AG04450 (cell line): ENCODE data around the gene UROC1. TPM values are rescaled to one million over a fixed set of nuclear protein-coding genes. Genes with fewer than 3 reads are reported as not detected.

Source experiments
- CTCF ChIA-PET: fragments of 300-600, 350-600 bp; formaldehyde crosslinking; extraction: SDS; loops from one replicate; lab custom pipeline; 2022; ENCODE audit warnings: antibody characterized with exemption, inconsistent platforms; lab: Charles Lee
- POLR2A ChIA-PET: fragments of 350-600 bp; formaldehyde crosslinking; extraction: SDS; loops from one replicate; lab custom pipeline; 2021; ENCODE audit warnings: antibody characterized with exemption, inconsistent platforms; lab: Yijun Ruan, JAX
- DNase-seq: peaks from one replicate; pipeline ENCODE4 v3.0.0-alpha.2; 2011; ENCODE audit warnings: low read depth, low spot score
- H3K27ac ChIP-seq: one replicate; pipeline ENCODE4 v1.5.1; 2012; ENCODE audit warnings: low read depth, low read length, control low read depth
- H3K27me3 ChIP-seq: one replicate; pipeline ENCODE4 v1.6.0; 2012; ENCODE audit warnings: low read length; ENCODE audit not compliant: control insufficient read depth, insufficient read depth
- H3K4me3 ChIP-seq: 2 replicates; pipeline ENCODE4 v1.5.1; 2011; ENCODE audit warnings: mild to moderate bottlenecking, low read depth, low read length, control low read depth
- H3K9me3 ChIP-seq: 2 replicates; pipeline ENCODE4 v1.5.1; 2012; ENCODE audit warnings: low read length; ENCODE audit not compliant: control insufficient read depth, insufficient read depth
- CTCF ChIP-seq: IDR thresholded peaks from 2 replicates; pipeline ENCODE4 v1.5.1; 2011; ENCODE audit warnings: low read depth, low read length, control low read depth, inconsistent platforms
- polyA plus RNA-seq: library from polyadenylated mRNA; depleted of rRNA; stranded (reverse); fragments of >200 nt; gene quantifications from 2 replicates; pipeline ENCODE4 v1.2.3, GENCODE V29; 2011

UROC1 gene
- polyA plus RNA-seq, 1 experiment = not detected

- no peak overlapping the region for H3K27ac ChIP-seq
- H3K4me3 ChIP-seq = no peak overlapping the region
- POLR2A ChIA-PET = no interaction called here
- no peak for DNase-seq
- TF ChIP-seq CTCF = no peak
- no peaks in the 10 kb centered on the region for H3K27me3 ChIP-seq
- CTCF ChIA-PET = no interaction called here
- H3K9me3 ChIP-seq = no peaks in the 10 kb centered on the region; the same call in 1 of the 2 replicates
Observed at GRCh38 chr3:126465928-126466544, 51.5 kb downstream of the UROC1 start.

- H3K27me3 ChIP-seq = no peaks in the 10 kb centered on the region
- H3K4me3 ChIP-seq = no peak overlapping the region
- no peak for TF ChIP-seq CTCF
- no peak overlapping the region for H3K27ac ChIP-seq
- no peak for DNase-seq
- CTCF ChIA-PET = no interaction called here
- POLR2A ChIA-PET = no interaction called here
- no peaks in the 10 kb centered on the region; the same call in 1 of the 2 replicates for H3K9me3 ChIP-seq
Observed at GRCh38 chr3:126464997-126465396, 52.6 kb downstream of the UROC1 start.

GRCh38 chr3:126464494-126464893 lies 53.1 kb downstream of the UROC1 start:
- ChIA-PET CTCF (no interaction called here), POLR2A (no interaction called here)
- Histone ChIP-seq H3K27ac (no peak overlapping the region), H3K27me3 (no peaks in the 10 kb centered on the region), H3K9me3 (no peaks in the 10 kb centered on the region; the same call in 1 of the 2 replicates), H3K4me3 (no peak overlapping the region)
- DNase-seq = no peak
- no peak for TF ChIP-seq CTCF

GRCh38 chr3:126464093-126464492 lies 53.5 kb downstream of the UROC1 start:
- DNase-seq = no peak
- Histone ChIP-seq H3K27me3 (no peaks in the 10 kb centered on the region), H3K9me3 (no peaks in the 10 kb centered on the region; the same call in 1 of the 2 replicates), H3K27ac (no peak overlapping the region), H3K4me3 (no peak overlapping the region)
- ChIA-PET CTCF (no interaction called here), POLR2A (no interaction called here)
- no peak for TF ChIP-seq CTCF

- H3K4me3 ChIP-seq = no peak overlapping the region
- ChIA-PET CTCF (no interaction called here), POLR2A (no interaction called here)
- no peaks in the 10 kb centered on the region for H3K27me3 ChIP-seq
- H3K9me3 ChIP-seq = no peaks in the 10 kb centered on the region
- H3K27ac ChIP-seq = no peak overlapping the region
- no peak for DNase-seq
- no peak for TF ChIP-seq CTCF
Observed at GRCh38 chr3:126463521-126463920, 54.1 kb downstream of the UROC1 start.
